Stimulated activated CD4-positive, alpha-beta T cell treated with anti-CD3 and anti-CD28 coated beads, Interleukin-1b, Interleukin-23, amount 100 ng/mL, for 1 hour (primary cell): ENCODE results near the gene PDGFC.
"Not testable (repeated sequence)": the region's sequence is repeated elsewhere in the genome, so short reads cannot be mapped to it uniquely, and the experiment has no call there.

Source experiments
- DNase-seq, 2 donors: peaks; one replicate each; pipeline ENCODE4 v3.0.0-alpha.2; 2020; ENCODE audit warnings: low read depth in 2 of 2

PDGFC gene

DNA sequence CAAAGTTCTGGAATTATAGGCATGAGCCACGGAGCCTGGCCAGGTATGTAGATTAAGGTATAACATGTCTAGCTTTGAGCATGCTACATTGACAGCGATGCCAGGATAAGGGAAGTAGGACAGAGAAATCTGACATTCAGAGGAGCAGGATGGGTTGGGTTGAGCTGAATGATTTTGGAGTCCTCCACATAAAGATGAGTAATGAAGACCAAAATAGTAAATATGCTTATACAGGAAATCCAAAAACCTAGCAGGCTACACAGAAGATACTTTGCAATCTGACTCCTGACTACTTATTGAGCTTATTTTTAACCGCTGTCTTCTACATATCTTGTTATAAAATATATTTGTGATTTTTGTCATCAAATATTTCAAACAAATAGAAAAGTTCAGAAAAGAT, 69.7 kb downstream of the PDGFC start:
- DNase-seq = no peak

DNA sequence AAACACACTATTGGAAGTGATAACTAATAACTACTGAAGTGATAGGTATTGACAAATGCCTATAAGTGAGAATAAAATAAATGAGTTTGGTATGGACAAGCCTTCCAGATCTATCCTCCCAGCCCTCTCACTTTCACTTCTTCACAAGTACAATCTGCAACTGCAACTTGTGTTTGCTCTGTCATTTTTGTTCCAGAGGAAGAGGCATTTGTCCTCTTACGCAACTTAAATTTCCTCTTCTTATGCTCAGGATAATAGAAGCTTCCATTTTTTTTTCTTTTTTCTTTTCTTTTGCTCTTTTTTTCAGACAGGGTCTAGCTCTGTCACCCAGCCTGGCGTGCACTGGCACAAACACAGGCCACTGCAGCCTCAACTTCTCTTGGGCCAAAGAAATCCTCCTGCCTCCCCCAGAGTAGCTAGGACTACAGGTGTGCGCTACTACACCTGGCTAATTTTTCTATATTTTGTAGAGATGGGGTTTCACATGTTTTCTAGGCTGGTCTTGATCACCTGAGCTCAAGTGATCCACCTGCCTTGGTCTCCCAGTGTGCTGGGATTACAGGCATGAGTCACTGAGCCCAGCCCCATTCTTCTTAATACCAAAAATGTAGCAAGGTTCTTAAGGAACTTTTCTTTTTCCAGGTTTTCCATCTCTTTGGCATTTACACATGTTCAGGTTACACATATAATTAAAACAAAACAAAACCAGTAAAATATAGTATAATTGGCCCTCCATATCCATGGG, 73.1 kb downstream of the PDGFC start:
- no peak for DNase-seq

DNA sequence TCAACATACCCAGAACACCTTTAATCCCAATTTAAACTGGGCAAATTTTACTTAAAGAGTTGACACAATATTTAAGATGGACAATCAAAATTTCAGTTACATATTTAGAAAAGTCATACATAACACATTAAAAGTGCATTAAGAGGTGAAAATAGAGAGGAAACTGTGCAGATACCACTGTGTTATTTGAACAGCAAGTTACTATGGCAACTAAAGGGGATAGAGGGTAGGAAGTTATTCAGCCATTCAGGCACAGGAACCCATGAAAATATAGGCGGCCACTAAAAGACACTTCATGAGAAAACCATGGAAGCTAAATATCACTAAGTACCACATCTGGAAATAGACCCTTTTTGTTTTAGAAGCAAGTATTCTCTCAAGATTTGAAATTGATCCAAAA, 75.1 kb downstream of the PDGFC start:
- no peak for DNase-seq

DNA sequence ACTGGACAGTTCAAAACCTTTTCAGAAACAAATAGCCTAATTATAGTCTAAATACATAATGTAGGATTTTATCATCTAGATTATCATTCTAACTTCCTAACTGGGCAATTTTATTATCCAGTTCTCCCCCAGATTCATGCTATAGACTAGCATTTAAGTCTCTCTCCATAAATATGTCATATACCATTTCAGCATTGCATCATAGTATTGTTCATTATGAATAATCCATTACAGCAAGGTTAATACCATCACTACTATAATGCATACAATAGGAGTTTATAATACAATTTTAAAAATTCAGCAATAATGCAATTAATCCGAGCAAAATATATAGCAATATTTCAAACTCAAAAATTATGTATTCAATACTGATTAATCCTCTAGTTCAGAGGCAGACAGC, 77.4 kb downstream of the PDGFC start:
- no peak for DNase-seq

DNA sequence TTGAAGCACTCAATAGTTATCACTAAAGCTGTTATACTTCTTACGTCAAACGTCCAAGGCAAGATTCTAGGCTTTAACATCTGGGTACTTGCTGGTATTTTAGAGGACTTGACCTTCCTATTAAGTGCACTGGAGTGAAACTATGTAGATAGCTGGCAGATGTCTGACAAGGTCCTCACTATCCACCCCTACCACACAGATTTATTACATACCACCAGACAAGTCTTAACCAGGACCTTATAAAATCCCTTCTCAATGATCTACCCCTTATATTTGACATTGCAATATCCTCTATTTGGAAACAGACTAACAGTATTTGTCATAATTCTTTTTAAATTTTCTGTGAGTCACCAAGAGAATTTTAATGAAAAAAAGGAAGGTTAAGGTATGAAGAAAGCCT, 78.8 kb downstream of the PDGFC start:
- DNase-seq = no peak

DNA sequence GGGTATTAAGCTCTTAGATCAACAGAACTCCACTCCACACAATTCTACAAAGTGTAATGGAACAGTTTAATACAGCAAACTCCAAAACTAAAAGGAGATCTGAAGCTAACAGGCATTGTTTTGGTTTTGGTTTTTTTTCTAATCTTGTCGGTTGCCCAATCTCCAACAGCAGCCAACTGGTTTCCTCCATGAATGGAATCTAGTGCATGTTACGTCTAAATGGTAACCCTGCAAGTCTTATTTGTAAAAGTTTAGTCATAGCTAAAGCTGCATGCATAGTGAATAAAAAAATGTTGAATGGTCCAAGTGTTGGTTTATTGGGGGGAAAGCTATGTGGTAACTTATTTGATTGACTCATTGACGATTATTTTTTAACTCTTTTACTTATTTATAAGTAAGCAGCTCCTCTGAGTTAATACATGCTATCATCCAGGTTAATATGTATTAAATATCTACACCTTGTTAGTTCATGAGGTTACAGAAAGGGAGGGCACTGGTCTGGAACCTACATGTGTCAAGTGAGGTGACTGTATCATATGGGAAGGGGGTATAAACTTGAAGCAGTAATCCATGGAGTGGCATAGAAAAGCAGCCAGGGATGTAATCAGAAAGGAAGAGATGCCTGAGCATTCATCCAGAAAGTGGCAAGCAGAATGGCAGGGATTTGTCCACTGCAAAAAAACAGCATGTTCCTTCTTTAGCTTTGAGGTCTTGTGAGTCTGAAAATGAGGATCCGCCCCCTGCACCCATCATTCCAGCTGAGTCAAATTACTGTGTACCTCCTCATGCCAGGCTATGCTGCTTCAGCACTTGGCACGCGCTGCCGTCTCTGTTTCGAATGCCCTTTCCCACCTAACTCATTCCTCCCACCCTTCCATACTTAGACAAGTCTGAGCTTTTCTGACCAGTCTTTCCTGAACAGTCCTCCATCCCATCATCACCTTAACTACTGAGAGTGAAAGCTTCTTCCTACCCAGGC, 81.7 kb downstream of the PDGFC start:
- DNase-seq = no peak

DNA sequence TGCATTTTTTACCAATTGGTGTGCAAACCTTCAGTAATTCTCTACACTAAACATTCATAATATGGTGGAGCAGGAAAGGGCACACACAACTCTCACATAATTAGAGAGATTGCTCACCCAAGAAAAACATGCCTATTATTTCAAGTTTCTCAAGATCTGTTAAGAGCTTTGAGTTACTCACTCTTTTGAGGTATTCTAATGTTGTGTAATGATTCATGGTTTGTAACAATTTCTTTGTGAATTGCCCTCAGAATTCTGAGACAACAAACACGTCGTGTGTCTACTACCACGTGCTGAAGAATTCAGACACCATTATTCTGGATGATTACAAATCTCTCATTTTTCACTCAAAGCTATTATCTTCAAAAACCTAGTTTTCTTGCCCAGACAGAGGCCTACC, 82.8 kb downstream of the PDGFC start:
- no peak for DNase-seq

DNA sequence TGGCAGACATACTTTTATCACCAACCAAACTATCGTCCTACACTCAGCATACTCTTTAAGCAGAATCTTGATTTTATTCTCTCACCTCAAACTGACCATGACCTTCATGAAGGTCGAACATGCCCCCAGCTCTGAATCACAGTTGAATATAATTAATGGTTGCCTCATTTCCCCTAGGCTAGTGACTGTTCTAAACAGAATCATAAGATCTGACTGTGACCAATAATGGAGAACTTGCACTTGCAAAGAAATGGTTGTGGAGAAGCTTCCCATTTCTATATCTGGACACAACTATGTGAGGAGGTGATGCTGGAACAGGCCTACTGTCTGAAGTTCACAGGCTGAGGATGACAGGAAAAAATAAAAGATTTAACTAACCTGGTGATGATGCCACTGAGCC, 85.1 kb downstream of the PDGFC start:
- no peak for DNase-seq

DNA sequence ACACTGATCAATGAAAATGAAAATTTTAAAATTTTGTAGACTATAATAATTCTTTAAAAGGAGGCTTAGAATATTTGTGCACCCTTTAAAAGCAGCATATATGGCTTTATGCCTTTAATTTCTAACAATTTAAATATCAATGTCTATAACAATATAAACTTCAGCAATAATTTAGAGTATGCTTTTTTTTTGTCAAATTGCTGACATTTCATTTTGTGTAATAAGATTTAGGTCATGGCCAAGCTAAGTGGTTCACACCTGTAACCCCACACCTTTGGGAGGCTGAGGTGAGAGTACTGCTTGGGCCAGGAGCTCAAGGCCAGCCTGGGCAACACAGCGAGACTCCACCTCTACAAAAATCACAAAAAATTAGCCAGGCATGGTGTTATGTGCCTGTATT, 86.2 kb downstream of the PDGFC start:
- DNase-seq = no peak

DNA sequence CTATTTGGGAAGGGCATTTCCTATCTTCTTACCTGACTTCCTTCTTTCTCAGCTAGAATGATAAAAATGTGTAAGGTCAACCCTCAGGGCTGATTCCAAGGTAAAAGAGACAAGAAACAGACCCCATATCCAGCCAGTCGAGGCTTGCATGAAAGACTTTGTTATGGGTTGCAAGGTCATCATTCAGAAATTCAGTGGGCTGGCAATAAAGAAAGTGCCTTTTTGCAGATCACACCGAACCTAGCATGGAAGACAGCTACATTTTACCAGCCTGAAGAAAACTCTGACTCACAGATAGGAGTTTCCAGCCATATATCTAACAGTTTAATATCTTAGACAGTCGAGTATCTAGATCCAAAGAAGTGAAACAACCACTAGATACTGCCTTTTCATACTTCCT, 87.4 kb downstream of the PDGFC start:
- DNase-seq = no peak

DNA sequence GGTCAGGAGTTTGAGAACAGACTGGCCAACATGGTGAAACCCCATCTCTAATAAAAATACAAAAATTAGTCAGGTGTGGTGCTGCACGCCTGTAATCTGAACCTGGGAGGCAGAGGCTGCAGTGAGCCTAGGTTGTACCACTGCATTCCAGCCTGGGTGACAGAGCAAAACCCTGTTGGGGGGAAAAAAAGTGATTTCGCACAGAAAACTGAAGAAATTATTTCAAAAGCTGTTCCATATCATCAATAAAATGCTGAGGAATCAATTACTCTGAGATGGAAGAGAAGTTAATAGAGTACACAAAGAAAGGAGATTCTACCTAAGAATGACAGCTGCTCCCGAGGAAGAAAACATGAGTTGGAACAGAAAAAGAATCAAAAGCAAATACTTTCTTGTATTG, 95.9 kb downstream of the PDGFC start:
- DNase-seq = no peak

DNA sequence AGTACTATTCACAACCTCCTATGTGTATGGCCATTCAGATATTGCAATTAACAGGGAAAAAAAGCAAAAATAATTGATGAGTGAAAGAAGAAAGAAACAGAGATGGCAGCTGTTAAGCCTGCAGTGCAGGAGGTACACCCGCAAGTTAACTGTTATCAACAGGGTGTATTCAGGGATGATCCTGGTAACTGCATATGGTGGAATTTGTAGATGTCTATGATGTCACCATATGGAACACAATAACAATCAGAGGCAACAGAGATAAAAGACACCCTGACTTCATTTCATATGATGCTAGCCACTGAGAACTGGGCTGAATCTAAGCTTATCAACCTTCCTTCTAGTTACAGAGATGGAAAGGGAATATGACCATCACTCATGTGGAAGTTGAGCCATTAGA, 96.5 kb downstream of the PDGFC start:
- DNase-seq = no peak

DNA sequence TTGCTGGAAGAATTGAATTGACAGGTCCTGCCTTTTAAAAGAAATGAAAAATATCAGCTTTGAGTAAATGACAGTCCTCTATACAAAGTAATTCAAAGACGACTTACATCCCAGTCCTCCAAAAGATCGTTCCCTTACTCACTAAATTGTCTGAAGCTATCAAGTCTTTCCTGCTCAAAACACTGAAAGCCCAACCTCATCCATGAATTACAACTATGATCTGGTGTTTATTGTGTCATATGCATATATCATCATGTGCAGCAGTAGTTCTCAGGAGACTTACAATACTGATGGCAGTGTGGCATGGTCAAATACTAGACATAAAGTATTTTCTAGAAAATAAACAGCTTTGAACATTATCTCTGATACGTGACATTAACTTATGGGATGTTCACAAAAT, 97.8 kb downstream of the PDGFC start:
- DNase-seq = no peak

DNA sequence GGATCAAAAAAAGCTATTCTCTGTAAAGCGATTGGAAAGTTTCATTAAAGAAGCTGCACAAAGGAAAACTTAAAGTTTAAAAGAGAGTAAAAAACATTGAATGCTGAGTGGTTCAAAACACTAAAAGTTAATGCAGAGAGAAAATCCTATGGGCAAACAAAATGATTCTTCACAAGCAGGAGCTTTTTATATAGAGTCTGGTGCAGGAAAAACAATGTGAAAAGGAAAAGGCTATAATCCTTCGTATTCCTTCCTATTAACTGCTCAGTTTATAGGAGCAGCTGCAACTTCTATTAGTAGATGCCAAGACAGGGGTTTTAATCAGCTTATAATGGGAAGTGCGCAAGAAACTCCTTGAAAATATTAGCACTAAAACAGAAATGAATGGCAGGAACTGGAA, 100.7 kb downstream of the PDGFC start:
- no peak for DNase-seq

DNA sequence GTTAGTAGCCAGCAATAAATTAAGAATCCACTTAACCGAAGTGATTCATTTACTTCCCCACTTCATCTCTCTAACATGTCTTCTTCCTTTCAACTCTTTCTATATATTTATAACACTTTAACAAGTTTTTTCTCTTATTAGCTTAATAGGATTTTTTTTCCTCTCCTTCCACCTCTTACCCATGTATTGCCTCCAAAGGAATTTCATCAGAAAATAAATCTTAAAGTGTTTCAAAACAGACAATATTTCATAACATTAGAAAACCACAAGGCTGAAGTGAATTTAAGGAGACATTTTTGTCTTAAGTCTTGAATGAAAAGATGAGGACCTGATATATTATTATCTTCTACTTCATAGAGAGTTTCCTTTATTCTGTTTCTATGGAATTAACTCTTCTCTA, 101.5 kb downstream of the PDGFC start:
- no peak for DNase-seq

DNA sequence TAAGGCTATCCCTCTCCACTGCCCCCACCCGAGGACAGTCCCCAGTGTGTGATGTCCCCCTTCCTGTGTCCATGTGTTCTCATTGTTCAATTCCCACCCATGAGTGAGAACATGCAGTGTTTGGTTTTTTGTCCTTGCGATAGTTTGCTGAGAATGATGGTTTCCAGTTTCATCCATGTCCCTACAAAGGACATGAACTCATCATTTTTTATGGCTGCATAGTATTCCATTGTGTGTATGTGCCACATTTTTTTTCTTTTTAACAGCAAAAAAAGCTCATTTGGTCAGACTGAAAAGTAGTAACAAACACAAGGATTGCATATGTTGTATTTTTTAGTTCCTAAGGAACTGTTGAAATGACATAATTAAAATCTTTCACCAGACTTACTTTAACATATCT, 105.5 kb downstream of the PDGFC start:
- not testable (repeated sequence) for DNase-seq

DNA sequence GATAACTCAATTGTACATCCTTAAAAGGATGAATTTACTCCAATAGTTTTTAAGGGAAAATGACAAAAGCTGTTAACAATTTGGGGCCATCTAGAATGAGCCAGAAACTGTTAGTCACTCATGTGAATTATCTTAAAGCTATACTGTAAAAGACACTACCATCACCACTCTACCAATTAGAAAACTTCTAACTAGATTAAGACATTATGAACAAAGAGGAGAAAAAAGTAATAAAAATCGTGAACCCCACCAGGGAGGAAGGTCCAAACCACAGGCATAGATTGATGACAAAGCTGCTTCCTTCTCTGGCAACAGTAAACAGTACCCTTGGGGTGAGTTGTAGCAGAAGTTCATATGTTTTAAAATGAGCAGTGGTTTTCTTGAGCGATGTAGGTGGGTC, 106.1 kb downstream of the PDGFC start:
- no peak for DNase-seq

DNA sequence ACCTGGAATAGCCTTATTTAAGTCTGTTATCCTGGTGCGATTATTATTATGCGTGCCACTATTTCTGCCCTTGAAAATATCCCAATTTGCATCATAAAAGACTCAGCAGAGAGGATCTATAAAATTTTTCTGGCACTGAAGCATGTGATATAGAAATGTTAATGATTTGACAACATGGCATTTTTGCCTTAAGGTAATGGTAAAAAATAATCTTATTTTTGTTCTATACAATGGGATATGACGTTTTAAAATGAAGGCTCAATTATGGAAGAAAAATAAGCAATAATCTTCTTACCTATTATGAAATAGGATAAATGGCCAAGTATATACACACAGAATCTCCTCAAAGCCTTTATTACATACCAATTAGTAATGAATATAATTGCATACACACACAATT, 113.5 kb downstream of the PDGFC start:
- DNase-seq = no peak

DNA sequence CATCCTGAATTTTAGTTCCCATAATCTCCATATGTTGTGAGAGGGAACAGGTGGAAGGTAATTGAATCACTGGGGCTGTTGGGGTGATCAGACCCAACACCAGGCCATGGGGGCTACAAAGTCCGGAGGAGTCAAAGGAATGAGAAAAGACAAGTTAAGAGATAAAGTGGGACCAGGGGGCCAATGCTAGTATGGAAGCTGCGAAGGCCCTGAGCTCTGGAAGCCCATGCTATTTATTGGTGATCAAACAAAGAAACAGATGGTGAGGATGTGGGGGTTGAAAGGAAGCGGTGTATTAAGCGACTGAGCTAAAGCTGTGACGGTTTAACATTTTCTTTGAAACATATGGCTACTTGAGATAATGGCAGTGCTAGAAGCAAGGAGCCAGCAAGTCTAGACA, 132.8 kb downstream of the PDGFC start:
- no peak for DNase-seq

DNA sequence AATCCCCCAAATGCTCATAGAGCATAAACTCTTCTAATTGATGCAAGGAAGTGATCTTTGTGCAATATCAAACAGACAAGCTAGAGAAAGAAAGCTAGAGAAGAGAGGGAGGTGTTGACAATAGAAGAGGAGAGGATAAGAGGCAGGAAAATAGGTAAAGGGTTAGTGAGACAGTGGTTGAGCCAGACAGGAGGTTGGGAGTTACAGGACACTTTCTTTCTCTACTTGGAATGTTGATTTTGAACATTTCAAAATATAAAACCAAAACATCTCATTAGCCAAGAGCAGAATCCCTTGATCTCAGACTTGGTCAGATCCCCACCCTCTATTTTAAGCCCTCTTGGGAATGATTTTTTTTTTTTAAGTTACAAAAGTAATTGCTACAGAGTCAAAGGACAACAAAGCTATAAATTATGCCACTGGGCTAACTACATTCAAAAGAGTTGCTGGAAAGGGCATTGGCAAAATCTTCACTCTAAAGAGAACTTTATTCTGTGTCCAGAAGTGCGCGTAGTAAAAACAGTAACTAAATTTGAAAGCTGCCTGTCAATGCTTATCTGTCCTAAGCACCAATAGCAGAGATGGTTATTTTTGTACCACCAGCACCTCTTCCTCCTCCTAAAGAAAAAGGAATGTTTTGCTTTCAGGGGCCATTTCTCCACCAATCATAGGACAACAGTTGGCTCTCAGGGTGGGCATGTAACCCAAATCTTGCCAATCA, 133.8 kb downstream of the PDGFC start:
- no peak for DNase-seq

DNA sequence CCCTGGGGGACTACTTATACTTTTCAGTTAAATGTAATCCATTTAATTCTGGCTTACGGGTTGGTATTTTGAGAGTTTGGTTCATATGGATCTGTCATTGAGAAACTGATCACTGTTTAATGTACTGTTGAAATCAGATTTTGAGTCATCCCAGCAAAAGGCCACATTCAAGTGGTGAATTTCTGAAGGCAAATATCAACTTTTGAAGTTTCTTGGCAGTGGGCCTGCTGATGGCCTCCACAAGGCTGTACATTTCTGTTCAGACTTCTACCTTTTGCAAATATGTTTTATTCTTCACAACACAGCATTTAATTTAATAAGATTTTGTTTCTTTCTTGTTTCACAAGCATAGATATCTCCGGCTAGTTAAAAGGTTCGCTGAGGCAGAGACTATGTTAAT, 138.7 kb downstream of the PDGFC start:
- no peak for DNase-seq

DNA sequence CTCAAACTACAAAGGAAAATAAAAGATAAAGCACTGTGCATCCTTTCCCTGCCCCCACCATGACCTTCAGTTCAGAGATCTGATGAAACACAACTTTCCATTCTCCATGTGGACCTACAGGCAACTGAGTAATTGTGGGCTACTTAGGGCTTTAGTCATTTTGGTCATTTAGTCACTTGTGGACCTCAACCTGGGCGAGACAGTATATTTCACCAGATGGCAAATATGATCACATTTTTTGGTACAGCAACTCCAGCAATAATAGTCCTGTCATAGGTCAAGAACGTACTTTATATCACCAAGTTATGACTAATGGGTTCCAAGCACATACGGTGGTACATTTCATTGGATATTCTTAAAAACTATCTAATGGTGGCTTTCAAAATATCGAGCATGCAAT, 141.2 kb downstream of the PDGFC start:
- no peak for DNase-seq
